Upper lobe of left lung (tissue), 6 donors: ENCODE data around the gene ADAD2. TPM values are rescaled to one million over a fixed set of nuclear protein-coding genes. Genes with fewer than 3 reads are reported as not detected.

Experiments
- ATAC-seq, 2 donors: fragments of 200-7000 bp; cut with Tn5 transposase; one replicate each; pipeline ENCODE4 v1.9.1; 2022; ENCODE audit warnings: mild to moderate bottlenecking in 2 of 2, moderate library complexity in 2 of 2; ENCODE audit not compliant: low FRiP score in 2 of 2
- DNase-seq, 2 donors: peaks; one replicate each; pipeline ENCODE4 v3.0.0-alpha.2; 2019 to 2020
- H3K27ac ChIP-seq, 4 donors: fragments of 200-600 bp; sonication (generic); one replicate each; pipeline ENCODE4 v1.5.1; 2016 to 2019
- H3K27me3 ChIP-seq, 4 donors: fragments of 200-600 bp; sonication (generic); one replicate each; pipeline ENCODE4 v1.5.1; 2017 to 2019
- H3K36me3 ChIP-seq, 4 donors: fragments of 200-600 bp; sonication (generic); one replicate each; pipeline ENCODE4 v1.5.1; 2016 to 2019
- H3K4me1 ChIP-seq, 4 donors: fragments of 200-600 bp; sonication (generic); one replicate each; pipeline ENCODE4 v1.5.1; 2018 to 2019
- H3K4me3 ChIP-seq, 4 donors: fragments of 200-600 bp; sonication (generic); one replicate each; pipeline ENCODE4 v1.5.1; 2017 to 2019; ENCODE audit warnings: mild to moderate bottlenecking in 2 of 4, moderate library complexity in 1 of 4
- H3K9me3 ChIP-seq, 4 donors: fragments of 200-600 bp; sonication (generic); one replicate each; pipeline ENCODE4 v1.5.1; 2018 to 2019
- EP300 ChIP-seq, 4 donors: sonication (generic); formaldehyde crosslinking; IDR thresholded peaks; one replicate each; pipeline ENCODE4 v1.5.1; 2017; ENCODE audit warnings: antibody characterized with exemption in 4 of 4, control low read depth in 2 of 4
- POLR2A ChIP-seq, 4 donors: fragments of 450-650 bp; IDR thresholded peaks; one replicate each; pipeline ENCODE4 v1.5.1; 2016 to 2017; ENCODE audit warnings: antibody characterized with exemption in 4 of 4, mild to moderate bottlenecking in 2 of 4
- POLR2AphosphoS5 ChIP-seq, 2 donors: sonication (generic); formaldehyde crosslinking; IDR thresholded peaks; one replicate each; pipeline ENCODE4 v1.5.1; 2017; ENCODE audit warnings: antibody characterized with exemption in 2 of 2
- WGBS, 2 donors: methylation state at CpG; one replicate each; pipeline ENCODE4 v1.1.5; 2017 to 2018; 5-methylcytosine and 5-hydroxymethylcytosine counted together
- total RNA-seq, 6 donors: library from RNA; depleted of rRNA in 4 of 6; stranded (reverse); fragments of >200 nt in 4 of 6; gene quantifications; one replicate each; pipeline versions ENCODE4 v1.1.0 to v1.2.1, GENCODE V29; 2016 to 2021
- TF ChIP-seq, protein P1 (sequence below), 6 experiments: fragments of 450-650 bp in 4 of 6; fragments of 200-600 bp in 2 of 6; sonication (generic) in 2 of 6; IDR thresholded peaks; one replicate each; pipeline ENCODE4 v1.5.1; 2016 to 2019; ENCODE audit warnings: antibody characterized with exemption in 6 of 6
- donor health status: DM: no; HTN: no; CAD: no; lungs with moderate emphysema.
- donor health status: DM: no; HTN: yes; CAD: no; lungs with severe emphysema.

ADAD2 gene
- total RNA-seq, 6 donors from 2014 or later, result 1.1 TPM; not detected in 5

GRCh38 chr16:84195201-84196093, 4.5 kb downstream of the ADAD2 start:
- peak in 1 of 2 donors; percentile 73 for DNase-seq
- 80 to 89% methylated on average over 1 to 26 of the region's 38 CpGs for WGBS, 2 donors
- no peak overlapping the region for H3K4me3 ChIP-seq
- TF ChIP-seq POLR2A (IDR thresholded peaks at IDR 0.05), result no peak
- TF ChIP-seq, protein P1, sequence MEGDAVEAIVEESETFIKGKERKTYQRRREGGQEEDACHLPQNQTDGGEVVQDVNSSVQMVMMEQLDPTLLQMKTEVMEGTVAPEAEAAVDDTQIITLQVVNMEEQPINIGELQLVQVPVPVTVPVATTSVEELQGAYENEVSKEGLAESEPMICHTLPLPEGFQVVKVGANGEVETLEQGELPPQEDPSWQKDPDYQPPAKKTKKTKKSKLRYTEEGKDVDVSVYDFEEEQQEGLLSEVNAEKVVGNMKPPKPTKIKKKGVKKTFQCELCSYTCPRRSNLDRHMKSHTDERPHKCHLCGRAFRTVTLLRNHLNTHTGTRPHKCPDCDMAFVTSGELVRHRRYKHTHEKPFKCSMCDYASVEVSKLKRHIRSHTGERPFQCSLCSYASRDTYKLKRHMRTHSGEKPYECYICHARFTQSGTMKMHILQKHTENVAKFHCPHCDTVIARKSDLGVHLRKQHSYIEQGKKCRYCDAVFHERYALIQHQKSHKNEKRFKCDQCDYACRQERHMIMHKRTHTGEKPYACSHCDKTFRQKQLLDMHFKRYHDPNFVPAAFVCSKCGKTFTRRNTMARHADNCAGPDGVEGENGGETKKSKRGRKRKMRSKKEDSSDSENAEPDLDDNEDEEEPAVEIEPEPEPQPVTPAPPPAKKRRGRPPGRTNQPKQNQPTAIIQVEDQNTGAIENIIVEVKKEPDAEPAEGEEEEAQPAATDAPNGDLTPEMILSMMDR (IDR thresholded peaks at IDR 0.05), result no peak
- no peak for TF ChIP-seq POLR2AphosphoS5 (IDR thresholded peaks at IDR 0.05)
- no peak for TF ChIP-seq EP300 (IDR thresholded peaks at IDR 0.05)
- H3K27me3 ChIP-seq, result no peaks in the 10 kb centered on the region
- H3K9me3 ChIP-seq, result no peaks in the 10 kb centered on the region
- H3K36me3 ChIP-seq, result no peaks in the 10 kb centered on the region
- peak in 1 of 2 donors; percentile 20 for ATAC-seq
- no peaks in the 10 kb centered on the region for H3K4me1 ChIP-seq
- no peak overlapping the region for H3K27ac ChIP-seq

GRCh38 chr16:84196101-84196500, 5.1 kb downstream of the ADAD2 start:
- Histone ChIP-seq H3K9me3 (no peaks in the 10 kb centered on the region), H3K4me1 (no peaks in the 10 kb centered on the region), H3K36me3 (no peaks in the 10 kb centered on the region), H3K27ac (no peak overlapping the region), H3K27me3 (no peaks in the 10 kb centered on the region), H3K4me3 (no peak overlapping the region)
- DNase-seq (peak in 1 of 2 donors; percentile 58), ATAC-seq (peak in 1 of 2 donors; percentile 1)
- TF ChIP-seq EP300 (IDR thresholded peaks at IDR 0.05) (no peak), POLR2AphosphoS5 (IDR thresholded peaks at IDR 0.05) (no peak), POLR2A (IDR thresholded peaks at IDR 0.05) (no peak)
- TF ChIP-seq, protein P1 (IDR thresholded peaks at IDR 0.05), result no peak
- WGBS, 2 donors, result 93% methylated on average over 16 of the region's 16 CpGs; no CpG with 5 or more reads in 1 of the 2 donors

GRCh38 chr16:84196727-84197394, 5.9 kb downstream of the ADAD2 start:
- no peak for TF ChIP-seq POLR2AphosphoS5 (IDR thresholded peaks at IDR 0.05)
- no peak for DNase-seq
- H3K4me3 ChIP-seq, result no peak overlapping the region

GRCh38 chr16:84197466-84198128, 6.6 kb downstream of the ADAD2 start:
- 92% methylated on average over 14 of the region's 14 CpGs; no CpG with 5 or more reads in 1 of the 2 donors for WGBS, 2 donors
- TF ChIP-seq POLR2AphosphoS5 (IDR thresholded peaks at IDR 0.05) (no peak), POLR2A (IDR thresholded peaks at IDR 0.05) (no peak), EP300 (IDR thresholded peaks at IDR 0.05) (no peak)
- TF ChIP-seq, protein P1 (IDR thresholded peaks at IDR 0.05), result no peak

More at GRCh38 chr16:84196727-84197394, 5.9 kb downstream of the ADAD2 start:
- ATAC-seq, result peak in 1 of 2 donors; percentile 28
- WGBS, 2 donors, result 63 to 66% methylated on average over 6 to 16 of the region's 16 CpGs
- Histone ChIP-seq H3K27ac (no peak overlapping the region), H3K4me1 (no peaks in the 10 kb centered on the region), H3K9me3 (no peaks in the 10 kb centered on the region), H3K36me3 (no peaks in the 10 kb centered on the region), H3K27me3 (no peaks in the 10 kb centered on the region)

DNA sequence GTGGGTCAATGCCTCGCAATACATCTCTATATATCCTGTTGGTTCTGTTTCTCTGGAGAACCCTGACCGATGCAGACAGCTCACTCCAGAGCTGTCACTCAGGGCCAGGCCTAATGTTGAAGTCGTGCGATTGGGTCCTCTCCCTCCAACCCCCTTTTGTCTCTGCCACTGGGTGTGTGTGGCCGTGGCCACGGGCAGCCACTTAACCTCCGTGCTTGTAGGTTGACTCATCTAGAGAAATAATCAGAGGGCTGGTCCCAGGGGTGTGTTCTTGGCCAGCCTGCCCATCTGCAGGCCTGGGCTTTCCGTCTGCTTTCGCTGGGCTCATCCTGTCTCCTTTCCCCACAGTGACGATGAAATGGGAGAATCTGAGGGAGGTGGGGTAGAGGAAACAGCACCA, 7.4 kb downstream of the ADAD2 start:
- H3K27me3 ChIP-seq, result no peaks in the 10 kb centered on the region
- H3K36me3 ChIP-seq, result no peaks in the 10 kb centered on the region
- no peak overlapping the region for H3K4me3 ChIP-seq
- no peak overlapping the region for H3K27ac ChIP-seq
- ATAC-seq, result peak in 1 of 2 donors; percentile 40
- no peak for DNase-seq
- 83 to 84% methylated on average over 8 to 10 of the region's 10 CpGs for WGBS, 2 donors
- no peak for TF ChIP-seq POLR2A (IDR thresholded peaks at IDR 0.05)
- no peak for TF ChIP-seq EP300 (IDR thresholded peaks at IDR 0.05)
- TF ChIP-seq POLR2AphosphoS5 (IDR thresholded peaks at IDR 0.05), result no peak
- TF ChIP-seq, protein P1 (IDR thresholded peaks at IDR 0.05), result no peak
- no peaks in the 10 kb centered on the region for H3K9me3 ChIP-seq
- H3K4me1 ChIP-seq, result no peaks in the 10 kb centered on the region

More at GRCh38 chr16:84197466-84198128, 6.6 kb downstream of the ADAD2 start:
- ATAC-seq, result no peak
- H3K9me3 ChIP-seq, result no peaks in the 10 kb centered on the region
- no peaks in the 10 kb centered on the region for H3K36me3 ChIP-seq
- no peaks in the 10 kb centered on the region for H3K27me3 ChIP-seq
- no peak overlapping the region for H3K4me3 ChIP-seq
- no peak for DNase-seq
- no peaks in the 10 kb centered on the region for H3K4me1 ChIP-seq
- no peak overlapping the region for H3K27ac ChIP-seq
